GM19463 (cell line): ENCODE measurements around the gene SCYGR4.
"Not testable (repeated sequence)": the region's sequence is repeated elsewhere in the genome, so short reads cannot be mapped to it uniquely, and the experiment has no call there.

ENCODE experiments used
- ATAC-seq: cut with Tn5 transposase; IDR thresholded peaks from one replicate; pipeline ENCODE4 v1.9.1; 2021; ENCODE audit warnings: mild to moderate bottlenecking, moderate library complexity; ENCODE audit not compliant: unreplicated experiment

SCYGR4 gene

DNA sequence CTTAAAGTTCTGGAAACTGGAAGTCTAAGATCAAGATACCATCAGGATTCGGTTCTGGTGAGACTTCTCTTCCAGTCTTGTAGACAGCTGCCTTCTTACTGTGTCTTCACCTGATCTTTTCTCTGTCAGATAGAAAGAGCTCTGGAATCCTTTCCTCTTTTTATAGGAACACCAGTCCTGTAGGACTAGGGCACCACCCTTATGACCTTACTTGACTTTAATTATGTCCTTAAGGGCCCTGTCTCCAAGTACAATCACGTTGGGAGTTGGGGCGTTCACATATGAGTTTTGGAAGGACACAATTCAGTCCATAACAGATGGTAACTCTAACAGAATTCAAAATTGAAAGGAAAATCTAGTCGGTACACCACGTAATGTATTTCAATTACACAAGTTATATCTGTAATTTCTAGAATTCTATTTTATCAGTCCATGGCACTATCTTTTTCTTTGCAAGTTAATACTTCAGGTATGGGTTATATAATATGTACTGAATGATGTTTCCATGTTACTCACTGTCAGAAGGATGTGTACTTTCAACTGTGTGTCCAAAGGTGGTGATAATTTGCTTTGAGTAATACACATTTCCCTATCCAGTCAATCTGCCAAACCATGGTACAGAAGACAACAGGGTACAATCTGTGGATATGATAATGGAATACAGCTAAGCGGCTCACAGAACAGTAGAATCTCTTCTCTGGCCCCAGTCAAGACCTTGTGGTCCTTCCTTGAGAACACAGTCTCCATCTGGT, 48.1 kb downstream of the SCYGR4 start:
- ATAC-seq, result no peak

DNA sequence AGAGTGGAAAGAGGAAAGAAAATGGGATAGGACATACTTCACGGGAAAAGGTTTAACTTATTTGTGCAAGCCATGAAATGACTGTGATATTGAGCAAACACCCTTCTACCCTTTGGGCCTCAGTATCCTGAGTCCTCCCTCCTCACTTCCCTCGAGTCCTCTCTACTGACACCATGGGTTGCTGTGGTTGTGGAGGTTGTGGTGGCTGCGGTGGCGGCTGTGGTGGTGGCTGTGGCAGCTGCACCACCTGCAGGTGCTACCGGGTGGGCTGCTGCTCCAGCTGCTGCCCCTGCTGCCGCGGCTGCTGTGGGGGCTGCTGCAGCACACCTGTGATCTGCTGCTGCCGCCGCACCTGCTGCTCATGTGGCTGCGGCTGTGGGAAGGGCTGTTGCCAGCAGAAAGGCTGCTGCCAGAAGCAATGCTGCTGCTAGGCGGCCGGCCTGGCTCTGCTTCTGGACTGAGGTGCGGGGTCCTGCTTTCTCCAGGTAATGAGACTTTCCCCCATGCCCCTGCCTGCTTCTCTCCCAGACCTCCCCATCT, 49.4 kb downstream of the SCYGR4 start, which contains the start of gene SCYGR5:
TSS of gene SCYGR5 (plus strand) at position 174 of the 540 bp plus-strand sequence. CDS start at position 174, 0 bp downstream.
- not testable (repeated sequence) for ATAC-seq
